ENCODE measurements around the gene MTIF2.

GRCh38 chr2:55245411-55245810 lies 23.6 kb downstream of the MTIF2 start:
- TF ChIP-seq, protein P1, sequence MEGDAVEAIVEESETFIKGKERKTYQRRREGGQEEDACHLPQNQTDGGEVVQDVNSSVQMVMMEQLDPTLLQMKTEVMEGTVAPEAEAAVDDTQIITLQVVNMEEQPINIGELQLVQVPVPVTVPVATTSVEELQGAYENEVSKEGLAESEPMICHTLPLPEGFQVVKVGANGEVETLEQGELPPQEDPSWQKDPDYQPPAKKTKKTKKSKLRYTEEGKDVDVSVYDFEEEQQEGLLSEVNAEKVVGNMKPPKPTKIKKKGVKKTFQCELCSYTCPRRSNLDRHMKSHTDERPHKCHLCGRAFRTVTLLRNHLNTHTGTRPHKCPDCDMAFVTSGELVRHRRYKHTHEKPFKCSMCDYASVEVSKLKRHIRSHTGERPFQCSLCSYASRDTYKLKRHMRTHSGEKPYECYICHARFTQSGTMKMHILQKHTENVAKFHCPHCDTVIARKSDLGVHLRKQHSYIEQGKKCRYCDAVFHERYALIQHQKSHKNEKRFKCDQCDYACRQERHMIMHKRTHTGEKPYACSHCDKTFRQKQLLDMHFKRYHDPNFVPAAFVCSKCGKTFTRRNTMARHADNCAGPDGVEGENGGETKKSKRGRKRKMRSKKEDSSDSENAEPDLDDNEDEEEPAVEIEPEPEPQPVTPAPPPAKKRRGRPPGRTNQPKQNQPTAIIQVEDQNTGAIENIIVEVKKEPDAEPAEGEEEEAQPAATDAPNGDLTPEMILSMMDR (IDR thresholded peaks at IDR 0.05): no peak
- TF ChIP-seq POLR2A (IDR thresholded peaks at IDR 0.05) (no peak), POLR2AphosphoS5 (IDR thresholded peaks at IDR 0.05) (no peak)

Measured in transverse colon (tissue), 4 donors.